WTC11 (cell line): ENCODE results near the gene MRPS9.

Source experiments
- CTCF ChIP-seq: fragments of 200-600 bp; IDR thresholded peaks from 2 replicates; pipeline ENCODE4 v1.8.0; 2022; ENCODE audit warnings: antibody characterized with exemption
- E2F4 ChIP-seq: sonication (generic); formaldehyde crosslinking; IDR thresholded peaks from 2 replicates; pipeline ENCODE4 v1.8.1; 2022; ENCODE audit warnings: low read depth, mild to moderate bottlenecking, moderate library complexity, missing genetic modification reagents, borderline replicate concordance
- KAT7 ChIP-seq: sonication (generic); formaldehyde crosslinking; IDR thresholded peaks from 2 replicates; pipeline ENCODE4 v1.8.1; 2023; ENCODE audit warnings: missing genetic modification reagents, mild to moderate bottlenecking, borderline replicate concordance
- NFATC4 ChIP-seq: fragments of 250-450 bp; sonication (Bioruptor Pico); IDR thresholded peaks from 2 replicates; pipeline ENCODE4 v1.9.0; 2021; ENCODE audit warnings: mild to moderate bottlenecking

GRCh38 chr2:105117565-105117964, 79.7 kb downstream of the MRPS9 start:
- TF ChIP-seq NFATC4 (CRISPR knock-in tag) (no peak), E2F4 (CRISPR knock-in tag) (no peak), KAT7 (CRISPR knock-in tag) (no peak), CTCF (no peak)
